Activated CD8-positive, alpha-beta memory T cell treated with anti-CD3 and anti-CD28 coated beads, Interleukin-2, amount 10 ng/mL, durations not matched to agents 7 days and 5 days (primary cell): ENCODE data around the gene CXCR1. TPM values are rescaled to one million over a fixed set of nuclear protein-coding genes. Genes with fewer than 3 reads are reported as not detected.

Source experiments
- ATAC-seq: fragments of 150-1000 bp; cut with Tn5 transposase; one replicate; pipeline ENCODE4 v1.10.0; 2021; ENCODE audit warnings: moderate library complexity
- CTCF ChIA-PET: fragments of 350-600 bp; sonication (Branson Sonifier 250); formaldehyde crosslinking; loops from one replicate; lab custom pipeline; 2021; ENCODE audit warnings: antibody characterized with exemption; lab: Charles Lee
- DNase-seq: peaks from one replicate; pipeline ENCODE4 v3.0.0-alpha.2; 2020
- H3K27ac Mint-ChIP-seq: one replicate; pipeline ENCODE4 v1.8.0; 2021; ENCODE audit warnings: mild to moderate bottlenecking, mixed read lengths
- H3K27me3 Mint-ChIP-seq: one replicate; pipeline ENCODE4 v1.8.0; 2021; ENCODE audit warnings: mixed read lengths
- H3K36me3 Mint-ChIP-seq: one replicate; pipeline ENCODE4 v1.8.0; 2021; ENCODE audit warnings: mild to moderate bottlenecking, mixed read lengths
- H3K4me1 Mint-ChIP-seq: one replicate; pipeline ENCODE4 v1.8.0; 2021; ENCODE audit warnings: mixed read lengths
- H3K4me3 Mint-ChIP-seq: one replicate; pipeline ENCODE4 v1.8.0; 2021; ENCODE audit warnings: mild to moderate bottlenecking, moderate library complexity, mixed read lengths
- H3K9me3 Mint-ChIP-seq: one replicate; pipeline ENCODE4 v1.8.0; 2022; ENCODE audit warnings: low read depth, mixed read lengths
- total RNA-seq, 2 experiments: library from RNA; stranded (reverse); gene quantifications; one replicate each; pipeline ENCODE4 v1.2.3, GENCODE V29; 2021

The CXCR1 gene
- total RNA-seq = 1 to 10 TPM in 1 of 2 experiments, under 1 TPM in 1; 0.54 to 1.4 TPM

DNA sequence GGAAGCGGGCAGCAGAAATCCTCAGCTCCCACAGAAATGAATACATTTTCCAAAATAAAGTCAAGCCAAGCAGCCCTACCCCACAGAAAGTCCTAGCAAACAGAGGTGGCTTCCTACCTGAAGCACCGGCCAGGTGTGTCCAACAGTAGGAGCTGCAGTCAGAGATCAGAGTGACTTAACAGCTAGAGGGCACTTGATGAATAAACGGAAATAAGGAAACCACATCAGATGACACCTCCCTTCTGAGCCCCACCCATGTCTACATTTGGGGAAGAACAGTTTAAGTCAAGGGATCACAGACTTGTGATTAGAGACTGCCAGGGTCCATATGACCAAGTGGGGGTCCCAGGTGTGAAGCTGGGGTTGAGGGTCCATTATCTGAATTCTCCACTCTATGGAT is at the start of gene CXCR1:
Gene CXCR1 (minus strand): TSS at position 172 of the 400 bp plus-strand sequence. CDS start 1,751 bp downstream, outside the sequence.
- DNase-seq = peak; percentile 61
- Mint-ChIP-seq H3K4me3 (peak within 1 kb of the TSS; percentile 10), H3K27ac (peak within 1 kb of the TSS; percentile 35), H3K4me1 (peaks cover 20% of the 10 kb centered on the region), H3K36me3 (no peaks in the 10 kb centered on the region), H3K9me3 (no peaks in the 10 kb centered on the region), H3K27me3 (peaks cover 39% of the 10 kb centered on the region)
- peak; percentile 87 for ATAC-seq
- CTCF ChIA-PET = interaction anchor here (1.0 to 2.7 kb wide), 10 partner anchors 9 to 126 kb away, joined by 3 to 21 read pairs (median 4); partner anchors contain the start of genes AAMP, PNKD and RUFY4

DNA sequence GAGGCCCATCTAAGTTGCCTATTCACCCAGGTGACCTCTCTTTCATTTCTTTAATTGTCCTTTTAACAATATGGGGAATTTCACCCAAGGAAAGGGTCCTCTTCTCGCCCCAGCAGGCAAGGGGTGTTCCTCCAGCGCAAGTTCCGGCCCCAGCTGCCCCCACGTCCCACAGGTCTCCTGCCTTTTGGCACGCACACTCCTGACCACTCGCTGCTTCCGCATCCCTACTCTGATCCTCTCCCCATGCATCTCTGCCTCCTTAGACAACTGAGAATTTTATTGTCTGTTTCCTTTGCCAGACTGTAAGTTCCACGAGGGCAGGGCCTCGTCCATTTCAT is 49.5 kb upstream of the CXCR1 start:
- Mint-ChIP-seq H3K4me3 (peak overlapping the region; percentile 87), H3K36me3 (peaks cover 41% of the 10 kb centered on the region), H3K27ac (peak overlapping the region; percentile 93), H3K27me3 (peaks cover 3% of the 10 kb centered on the region), H3K4me1 (peaks cover 25% of the 10 kb centered on the region), H3K9me3 (no peaks in the 10 kb centered on the region)
- ATAC-seq (no peak), DNase-seq (no peak)
- CTCF ChIA-PET = interaction anchor here (1.1 to 2.8 kb wide), 5 partner anchors 10 to 43 kb away, joined by 3 to 25 read pairs (median 4); no protein-coding TSS in a partner anchor

DNA sequence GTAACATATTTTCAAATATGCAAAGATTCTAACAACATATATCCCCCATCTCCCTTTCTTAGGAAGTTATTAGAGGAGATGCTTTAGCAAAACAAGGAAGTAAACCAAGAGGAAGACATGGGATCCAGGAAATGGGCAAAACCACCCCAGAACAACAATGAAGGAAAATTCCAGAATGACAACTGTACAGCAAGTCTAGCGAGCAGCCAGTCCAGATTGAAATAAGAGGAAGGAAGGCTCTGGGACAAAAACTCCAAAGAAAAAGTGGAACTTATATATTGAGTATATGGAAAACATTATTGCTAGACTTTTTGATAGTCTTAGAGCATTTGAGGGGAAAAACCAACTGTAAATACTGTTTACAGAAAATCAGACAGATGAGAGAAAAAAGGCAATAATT is 47.4 kb upstream of the CXCR1 start:
- DNase-seq (no peak), ATAC-seq (no peak)
- peaks cover 23% of the 10 kb centered on the region for H3K36me3 Mint-ChIP-seq
- CTCF ChIA-PET = interaction anchor here (1.3 to 2.8 kb wide), 2 partner anchors 16 to 27 kb away, joined by 3 to 25 read pairs; no protein-coding TSS in a partner anchor
- H3K4me1 Mint-ChIP-seq = peaks cover 13% of the 10 kb centered on the region
- peaks cover 7% of the 10 kb centered on the region for H3K9me3 Mint-ChIP-seq
- H3K27ac Mint-ChIP-seq = no peak overlapping the region
- H3K27me3 Mint-ChIP-seq = peaks cover 16% of the 10 kb centered on the region
- H3K4me3 Mint-ChIP-seq = no peak overlapping the region

DNA sequence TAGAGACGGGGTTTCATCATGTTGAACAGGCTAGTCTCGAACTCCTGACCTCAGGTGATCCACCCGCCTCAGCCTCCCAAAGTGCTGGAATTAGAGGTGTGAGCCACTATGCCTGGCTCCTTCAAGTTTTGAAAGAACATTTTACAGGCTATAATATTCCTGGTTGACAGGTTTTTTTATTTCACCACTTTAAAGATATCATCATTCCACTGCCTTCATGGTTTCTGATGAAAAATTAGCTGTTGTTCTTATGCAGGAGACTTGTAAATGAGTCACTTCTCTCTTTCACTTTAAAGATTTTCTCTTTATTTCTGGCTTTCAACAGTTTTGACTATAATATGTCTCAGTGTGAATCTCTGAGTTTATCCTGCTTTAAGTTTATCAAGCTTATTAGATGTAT is 42.3 kb upstream of the CXCR1 start:
- DNase-seq = no peak
- CTCF ChIA-PET = interaction anchor here (0.9 to 1.1 kb wide), 3 partner anchors 10 to 49 kb away, joined by 3 to 4 read pairs (median 4); no protein-coding TSS in a partner anchor
- H3K27ac Mint-ChIP-seq = no peak overlapping the region
- no peak for ATAC-seq
- no peaks in the 10 kb centered on the region for H3K4me1 Mint-ChIP-seq
- H3K9me3 Mint-ChIP-seq = peaks cover 7% of the 10 kb centered on the region
- no peak overlapping the region for H3K4me3 Mint-ChIP-seq
- H3K27me3 Mint-ChIP-seq = peaks cover 21% of the 10 kb centered on the region
- peaks cover 5% of the 10 kb centered on the region for H3K36me3 Mint-ChIP-seq

DNA sequence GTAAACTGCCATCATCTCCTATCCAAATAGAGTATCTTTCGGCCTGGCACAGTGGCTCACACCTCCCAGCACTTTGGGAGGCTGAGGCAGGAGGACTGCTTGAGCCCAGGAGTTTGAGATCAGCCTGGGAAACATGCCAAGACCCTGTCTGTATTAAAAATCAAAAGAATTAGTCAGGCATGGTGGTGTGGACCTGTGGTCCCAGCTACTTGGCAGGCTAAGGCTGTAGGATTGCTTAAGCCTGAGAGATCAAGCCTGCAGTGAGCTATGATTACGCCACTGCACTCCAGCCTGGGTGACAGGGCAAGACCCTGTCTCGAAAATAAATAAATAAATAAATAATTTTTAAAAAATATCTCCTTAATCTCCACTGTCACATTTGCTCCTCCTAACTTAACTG is 35.5 kb upstream of the CXCR1 start:
- ATAC-seq = no peak
- CTCF ChIA-PET = interaction anchor here (1.2 to 1.4 kb wide), 2 partner anchors 28 to 35 kb away, joined by 3 read pairs; no protein-coding TSS in a partner anchor
- no peaks in the 10 kb centered on the region for H3K9me3 Mint-ChIP-seq
- peaks cover 22% of the 10 kb centered on the region for H3K27me3 Mint-ChIP-seq
- H3K27ac Mint-ChIP-seq = no peak overlapping the region
- H3K4me3 Mint-ChIP-seq = no peak overlapping the region
- H3K36me3 Mint-ChIP-seq = no peaks in the 10 kb centered on the region
- H3K4me1 Mint-ChIP-seq = no peaks in the 10 kb centered on the region
- DNase-seq = no peak

DNA sequence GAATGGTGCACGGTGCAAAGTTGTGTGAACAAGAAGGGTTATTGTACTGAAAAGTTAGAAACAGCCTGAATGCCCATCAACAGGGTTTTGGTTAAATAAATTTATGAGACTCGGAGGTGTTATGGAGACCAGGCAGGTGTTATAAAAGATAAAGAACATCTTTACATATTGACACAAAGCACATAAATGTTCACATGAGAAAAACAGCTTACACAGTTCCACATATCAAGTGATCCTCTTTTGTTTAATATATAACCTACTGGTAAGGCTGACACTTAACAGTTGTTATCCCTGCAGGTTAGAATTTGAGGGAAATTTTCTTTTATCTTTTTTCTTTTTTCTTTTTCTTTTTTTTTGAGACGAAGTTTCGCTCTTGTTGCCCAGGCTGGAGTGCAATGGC is 30.2 kb upstream of the CXCR1 start:
- H3K36me3 Mint-ChIP-seq = no peaks in the 10 kb centered on the region
- no peaks in the 10 kb centered on the region for H3K4me1 Mint-ChIP-seq
- peaks cover 26% of the 10 kb centered on the region for H3K27me3 Mint-ChIP-seq
- H3K4me3 Mint-ChIP-seq = no peak overlapping the region
- DNase-seq (no peak), ATAC-seq (no peak)
- CTCF ChIA-PET = no interaction called here
- H3K9me3 Mint-ChIP-seq = no peaks in the 10 kb centered on the region
- H3K27ac Mint-ChIP-seq = no peak overlapping the region

DNA sequence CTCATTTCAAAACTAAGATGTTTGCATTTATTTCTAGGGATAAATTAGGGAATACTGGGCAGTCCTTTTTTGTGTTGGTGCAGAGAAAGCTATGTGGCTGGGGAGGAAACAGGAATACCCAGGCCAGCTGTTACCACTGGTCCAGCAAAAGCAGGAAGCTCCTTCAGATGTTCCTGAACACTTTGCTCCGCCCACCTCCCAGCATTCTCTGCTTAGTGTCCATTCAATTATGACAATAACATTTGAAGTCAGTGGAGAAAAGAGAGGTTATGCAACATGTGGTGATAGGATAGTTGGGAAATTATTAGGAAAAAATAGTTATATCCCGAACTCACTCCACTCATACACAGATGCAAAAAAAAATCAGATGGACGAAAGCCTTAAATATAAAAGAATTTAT is 28.1 kb upstream of the CXCR1 start:
- Mint-ChIP-seq H3K27ac (no peak overlapping the region), H3K27me3 (peaks cover 20% of the 10 kb centered on the region), H3K9me3 (no peaks in the 10 kb centered on the region), H3K4me3 (no peak overlapping the region), H3K36me3 (no peaks in the 10 kb centered on the region), H3K4me1 (no peaks in the 10 kb centered on the region)
- CTCF ChIA-PET = no interaction called here
- ATAC-seq (no peak), DNase-seq (no peak)

DNA sequence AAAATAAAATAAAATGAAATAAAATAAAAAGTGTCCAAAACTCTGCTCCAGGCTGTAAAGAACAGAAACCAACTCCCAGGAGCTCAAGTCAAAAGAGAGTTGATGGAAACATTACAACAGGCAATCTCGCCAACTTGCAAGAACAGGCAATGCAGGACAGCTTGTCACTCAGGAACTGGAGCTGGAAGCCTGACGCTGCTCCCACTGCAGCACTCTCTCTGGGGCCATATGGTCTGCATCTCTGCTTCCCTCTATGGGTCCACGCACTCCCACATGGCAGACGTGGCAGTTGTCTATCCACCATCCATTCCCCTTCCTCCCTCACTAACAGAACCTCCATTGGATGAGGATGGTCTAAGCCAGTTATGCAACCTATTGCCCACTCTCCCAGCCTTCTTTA is 26.9 kb upstream of the CXCR1 start:
- no peak for ATAC-seq
- DNase-seq = no peak
- no peak overlapping the region for H3K4me3 Mint-ChIP-seq
- CTCF ChIA-PET = no interaction called here
- no peak overlapping the region for H3K27ac Mint-ChIP-seq
- H3K9me3 Mint-ChIP-seq = no peaks in the 10 kb centered on the region
- peaks cover 16% of the 10 kb centered on the region for H3K27me3 Mint-ChIP-seq
- no peaks in the 10 kb centered on the region for H3K4me1 Mint-ChIP-seq
- no peaks in the 10 kb centered on the region for H3K36me3 Mint-ChIP-seq

DNA sequence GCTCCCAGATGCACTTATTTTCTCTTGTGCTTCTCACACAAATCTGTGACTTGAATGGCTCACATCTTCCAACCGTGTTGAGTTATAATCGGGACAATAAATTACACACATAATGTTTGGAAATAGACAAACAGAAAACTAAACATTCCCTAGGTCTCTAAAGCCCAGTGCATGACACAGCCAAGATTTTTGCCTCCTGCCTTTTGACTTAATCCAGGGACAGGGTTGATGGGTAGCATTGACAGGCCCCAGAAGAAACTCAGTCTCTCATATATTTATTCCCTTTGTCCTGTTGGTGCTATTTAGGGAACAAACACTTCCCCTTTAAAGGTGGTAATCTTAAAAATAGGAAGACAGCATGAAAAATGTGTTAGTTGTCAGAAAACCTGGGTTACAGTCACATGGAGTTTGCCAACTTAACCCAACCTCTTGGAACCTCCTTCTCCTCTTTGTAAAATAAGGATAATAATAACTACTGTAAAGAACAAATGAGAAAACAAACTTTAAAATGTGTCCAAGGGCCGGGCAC is 26.2 kb upstream of the CXCR1 start:
- Mint-ChIP-seq H3K36me3 (no peaks in the 10 kb centered on the region), H3K9me3 (no peaks in the 10 kb centered on the region), H3K27me3 (peaks cover 15% of the 10 kb centered on the region), H3K4me1 (no peaks in the 10 kb centered on the region), H3K4me3 (no peak overlapping the region), H3K27ac (no peak overlapping the region)
- DNase-seq (no peak), ATAC-seq (no peak)
- CTCF ChIA-PET = no interaction called here

DNA sequence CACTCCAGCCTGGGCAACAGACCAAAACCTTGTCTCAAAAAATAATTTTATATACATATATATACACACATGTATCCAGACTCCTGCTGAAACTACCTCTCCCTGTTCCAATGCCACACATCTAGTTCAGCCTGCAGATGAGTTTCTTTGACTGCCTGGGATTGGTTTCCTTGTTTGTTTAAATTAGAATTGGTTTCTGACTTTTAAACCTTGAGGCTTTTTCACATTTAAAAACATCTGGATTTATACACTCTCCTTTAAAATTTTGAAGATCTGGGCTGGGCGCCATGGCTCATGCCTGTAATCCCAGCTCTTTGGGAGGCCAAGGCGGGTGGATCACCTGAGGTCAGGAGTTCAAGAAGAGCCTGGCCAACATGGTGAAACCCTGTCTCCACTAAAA is 21.8 kb upstream of the CXCR1 start:
- Mint-ChIP-seq H3K4me1 (peaks cover 15% of the 10 kb centered on the region), H3K27me3 (peaks cover 6% of the 10 kb centered on the region), H3K27ac (no peak overlapping the region), H3K36me3 (no peaks in the 10 kb centered on the region), H3K9me3 (no peaks in the 10 kb centered on the region), H3K4me3 (no peak overlapping the region)
- ATAC-seq (no peak), DNase-seq (no peak)
- CTCF ChIA-PET = interaction anchor here (1.0 to 4.1 kb wide), 5 partner anchors 21 to 168 kb away, joined by 3 to 22 read pairs (median 5); partner anchors contain the start of genes CATIP and CXCR1

DNA sequence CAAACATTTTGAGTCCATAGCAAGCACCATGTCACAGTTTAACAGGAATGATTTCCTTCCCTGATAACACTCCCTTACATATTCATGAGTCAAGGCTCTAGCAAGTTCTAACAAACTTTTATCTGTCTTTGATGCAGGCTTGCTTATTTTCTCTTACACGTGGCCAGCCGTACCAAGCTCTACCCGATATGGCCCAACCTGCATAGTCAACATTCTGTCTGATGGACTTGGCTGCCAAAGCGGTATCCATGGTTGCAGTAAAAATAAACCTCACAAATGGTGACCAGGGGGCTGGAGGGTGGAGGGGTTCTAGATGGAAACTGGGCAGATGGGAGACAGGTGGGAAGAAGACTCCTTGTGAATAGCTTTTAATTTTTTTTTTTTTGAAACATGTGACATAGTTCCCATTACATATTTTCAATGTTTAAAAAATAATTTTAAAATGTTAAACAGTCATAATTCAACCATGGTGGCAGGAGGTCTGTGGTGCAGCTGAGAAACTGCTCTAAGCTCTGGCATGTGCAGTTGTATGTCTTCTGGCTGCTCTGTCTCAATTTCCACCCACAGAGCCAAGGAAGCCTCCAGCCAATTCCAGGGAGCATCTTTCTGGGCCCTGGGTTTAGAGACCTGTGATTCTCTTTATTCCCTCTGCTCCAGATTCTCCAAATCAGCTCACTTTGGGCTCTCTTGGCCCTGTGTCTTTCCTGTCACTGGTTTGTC is 20.7 kb upstream of the CXCR1 start:
- H3K27ac Mint-ChIP-seq = peak overlapping the region; percentile 37
- no peak overlapping the region for H3K4me3 Mint-ChIP-seq
- H3K36me3 Mint-ChIP-seq = no peaks in the 10 kb centered on the region
- DNase-seq (no peak), ATAC-seq (no peak)
- H3K4me1 Mint-ChIP-seq = peaks cover 15% of the 10 kb centered on the region
- H3K9me3 Mint-ChIP-seq = no peaks in the 10 kb centered on the region
- CTCF ChIA-PET = interaction anchor here (0.8 to 4.1 kb wide), 13 partner anchors 20 to 169 kb away, joined by 3 to 22 read pairs (median 4); partner anchors contain the start of genes CATIP and CXCR1
- H3K27me3 Mint-ChIP-seq = peaks cover 6% of the 10 kb centered on the region

DNA sequence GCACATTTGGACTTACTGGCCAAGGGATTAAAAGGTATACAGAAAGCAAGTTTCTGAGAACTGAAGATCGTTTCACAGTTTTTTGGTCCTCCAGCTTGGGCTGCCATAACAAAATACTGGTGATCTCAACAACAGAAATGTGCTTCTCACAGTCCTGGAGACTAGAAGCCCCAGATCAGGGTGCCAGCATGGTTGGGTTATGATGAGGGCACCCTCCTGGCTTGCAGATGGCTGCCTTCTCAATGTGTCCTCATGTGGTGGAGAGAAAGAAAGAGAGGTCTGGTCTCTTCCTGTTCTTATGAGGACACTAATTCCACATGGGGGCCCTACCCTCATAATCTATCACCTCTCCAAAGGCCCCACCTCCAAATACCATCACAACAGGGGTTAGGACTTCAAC is 20.1 kb upstream of the CXCR1 start:
- H3K4me1 Mint-ChIP-seq = peaks cover 15% of the 10 kb centered on the region
- DNase-seq (no peak), ATAC-seq (no peak)
- peaks cover 4% of the 10 kb centered on the region for H3K27me3 Mint-ChIP-seq
- peak overlapping the region; percentile 37 for H3K27ac Mint-ChIP-seq
- no peaks in the 10 kb centered on the region for H3K9me3 Mint-ChIP-seq
- H3K4me3 Mint-ChIP-seq = no peak overlapping the region
- CTCF ChIA-PET = interaction anchor here (0.7 to 4.1 kb wide), 11 partner anchors 20 to 115 kb away, joined by 3 to 22 read pairs (median 4); partner anchors contain the start of gene CXCR1
- H3K36me3 Mint-ChIP-seq = no peaks in the 10 kb centered on the region

DNA sequence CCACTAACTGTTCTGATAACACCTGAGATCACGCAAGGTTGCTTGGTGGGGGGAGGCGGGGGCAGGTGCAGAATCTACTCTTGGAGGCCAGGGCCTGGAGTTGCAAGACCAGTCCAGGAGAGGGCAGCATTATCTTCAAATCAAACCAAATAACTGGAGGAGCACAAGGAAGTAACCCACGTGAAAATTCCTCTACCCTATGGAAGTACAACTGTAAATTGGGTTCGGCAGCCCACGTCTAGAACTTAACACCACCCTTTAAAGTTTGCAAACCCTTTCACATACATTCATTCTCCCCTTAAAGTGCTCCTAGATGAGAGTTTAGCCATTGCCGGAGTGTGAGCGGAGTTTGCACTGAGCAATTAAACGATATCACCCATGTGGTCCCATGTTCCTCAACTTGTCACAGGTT is 19.6 kb upstream of the CXCR1 start:
- Mint-ChIP-seq H3K27ac (no peak overlapping the region), H3K9me3 (no peaks in the 10 kb centered on the region), H3K36me3 (no peaks in the 10 kb centered on the region), H3K4me3 (no peak overlapping the region), H3K4me1 (peaks cover 15% of the 10 kb centered on the region), H3K27me3 (peaks cover 7% of the 10 kb centered on the region)
- CTCF ChIA-PET = interaction anchor here (0.7 to 4.1 kb wide), 8 partner anchors 15 to 79 kb away, joined by 3 to 22 read pairs (median 4); partner anchors contain the start of gene CXCR1
- DNase-seq = peak; percentile 81
- peak; percentile 95 for ATAC-seq
